ENCODE data around the gene BRICD5.

Gene BRICD5

GRCh38 chr16:2183671-2184070 is 27.0 kb downstream of the BRICD5 start:
- in situ Hi-C loops (cut with MboI; ENCODE audit: low sequenced_read_pairs) = no loop called here

GRCh38 chr16:2181952-2182351 is 28.7 kb downstream of the BRICD5 start:
- in situ Hi-C loops (cut with MboI; ENCODE audit: low sequenced_read_pairs) = no loop called here

- in situ Hi-C loops (cut with MboI; ENCODE audit: low sequenced_read_pairs) = no loop called here
These were observed 29.4 kb downstream of the BRICD5 start for GRCh38 chr16:2180962-2181923.

- in situ Hi-C loops (cut with MboI; ENCODE audit: low sequenced_read_pairs) = no loop called here
These were observed 30.2 kb downstream of the BRICD5 start for GRCh38 chr16:2180461-2180860.

- in situ Hi-C loops (cut with MboI; ENCODE audit: low sequenced_read_pairs) = no loop called here
These were observed 31.1 kb downstream of the BRICD5 start for GRCh38 chr16:2179576-2179975.

GRCh38 chr16:2179107-2179501 is 31.6 kb downstream of the BRICD5 start:
- in situ Hi-C loops (cut with MboI; ENCODE audit: low sequenced_read_pairs) = no loop called here

GRCh38 chr16:2178321-2179106 is 32.1 kb downstream of the BRICD5 start:
- in situ Hi-C loops (cut with MboI; ENCODE audit: low sequenced_read_pairs) = no loop called here

GRCh38 chr16:2177561-2177960 is 33.1 kb downstream of the BRICD5 start:
- in situ Hi-C loops (cut with MboI; ENCODE audit: low sequenced_read_pairs) = no loop called here

GRCh38 chr16:2177101-2177500 is 33.6 kb downstream of the BRICD5 start:
- in situ Hi-C loops (cut with MboI; ENCODE audit: low sequenced_read_pairs) = no loop called here

GRCh38 chr16:2176047-2176446 is 34.6 kb downstream of the BRICD5 start:
- in situ Hi-C loops (cut with MboI; ENCODE audit: low sequenced_read_pairs) = no loop called here

GRCh38 chr16:2175454-2175853 is 35.2 kb downstream of the BRICD5 start:
- in situ Hi-C loops (cut with MboI; ENCODE audit: low sequenced_read_pairs) = no loop called here

GRCh38 chr16:2174396-2175131 is 36.1 kb downstream of the BRICD5 start:
- in situ Hi-C loops (cut with MboI; ENCODE audit: low sequenced_read_pairs) = no loop called here

- in situ Hi-C loops (cut with MboI; ENCODE audit: low sequenced_read_pairs) = no loop called here
These were observed 36.7 kb downstream of the BRICD5 start for GRCh38 chr16:2173916-2174315.

- in situ Hi-C loops (cut with MboI; ENCODE audit: low sequenced_read_pairs) = no loop called here
These were observed 37.3 kb downstream of the BRICD5 start for GRCh38 chr16:2173366-2173765.

GRCh38 chr16:2172688-2173335 is 37.9 kb downstream of the BRICD5 start:
- in situ Hi-C loops (cut with MboI; ENCODE audit: low sequenced_read_pairs) = no loop called here

GRCh38 chr16:2171601-2172178 is 39.0 kb downstream of the BRICD5 start:
- in situ Hi-C loops (cut with MboI; ENCODE audit: low sequenced_read_pairs) = no loop called here

- in situ Hi-C loops (cut with MboI; ENCODE audit: low sequenced_read_pairs) = no loop called here
These were observed 39.9 kb downstream of the BRICD5 start for GRCh38 chr16:2170587-2171435.

GRCh38 chr16:2170080-2170479 is 40.6 kb downstream of the BRICD5 start:
- in situ Hi-C loops (cut with MboI; ENCODE audit: low sequenced_read_pairs) = no loop called here

GRCh38 chr16:2167068-2167638 is 43.5 kb downstream of the BRICD5 start:
- in situ Hi-C loops (cut with MboI; ENCODE audit: low sequenced_read_pairs) = no loop called here

All from hTERT RPE-1 (cell line).